HEK293T (cell line): Measurements from ENCODE around the gene PHRF1.

Experiments
- ARNT ChIP-seq: fragments of 450-650 bp; IDR thresholded peaks from 2 replicates; pipeline ENCODE4 v1.6.1; 2017; ENCODE audit warnings: mild to moderate bottlenecking
- BHLHE40 ChIP-seq: fragments of 450-650 bp; IDR thresholded peaks from 2 replicates; pipeline ENCODE4 v1.6.1; 2016; ENCODE audit warnings: mild to moderate bottlenecking, moderate library complexity, borderline replicate concordance
- ELF4 ChIP-seq: fragments of 450-650 bp; IDR thresholded peaks from 2 replicates; pipeline ENCODE4 v1.6.1; 2017; ENCODE audit warnings: antibody characterized with exemption
- FOXA1 ChIP-seq: fragments of 450-650 bp; IDR thresholded peaks from 2 replicates; pipeline ENCODE4 v1.6.1; 2016; ENCODE audit warnings: mild to moderate bottlenecking
- FOXK2 ChIP-seq: fragments of 450-650 bp; IDR thresholded peaks from 2 replicates; pipeline ENCODE4 v1.6.1; 2016; ENCODE audit warnings: mild to moderate bottlenecking
- FOXM1 ChIP-seq: fragments of 450-650 bp; IDR thresholded peaks from 2 replicates; pipeline ENCODE4 v1.6.1; 2017; ENCODE audit warnings: mild to moderate bottlenecking, borderline replicate concordance
- HDGF ChIP-seq: fragments of 450-650 bp; IDR thresholded peaks from 2 replicates; pipeline ENCODE4 v1.6.1; 2017; ENCODE audit warnings: antibody characterized with exemption, borderline replicate concordance
- L3MBTL2 ChIP-seq: fragments of 450-650 bp; conservative IDR thresholded peaks from 2 replicates; pipeline ENCODE4 v1.6.1; 2016; ENCODE audit warnings: mild to moderate bottlenecking
- SP1 ChIP-seq: fragments of 450-650 bp; IDR thresholded peaks from 2 replicates; pipeline ENCODE4 v1.6.1; 2017
- SUZ12 ChIP-seq: fragments of 450-650 bp; IDR thresholded peaks from 2 replicates; pipeline ENCODE4 v1.6.1; 2016; ENCODE audit warnings: mild to moderate bottlenecking
- TARDBP ChIP-seq: fragments of 450-650 bp; IDR thresholded peaks from 2 replicates; pipeline ENCODE4 v1.6.1; 2016
- ZNF384 ChIP-seq: fragments of 450-650 bp; IDR thresholded peaks from 2 replicates; pipeline ENCODE4 v1.6.1; 2016

DNA sequence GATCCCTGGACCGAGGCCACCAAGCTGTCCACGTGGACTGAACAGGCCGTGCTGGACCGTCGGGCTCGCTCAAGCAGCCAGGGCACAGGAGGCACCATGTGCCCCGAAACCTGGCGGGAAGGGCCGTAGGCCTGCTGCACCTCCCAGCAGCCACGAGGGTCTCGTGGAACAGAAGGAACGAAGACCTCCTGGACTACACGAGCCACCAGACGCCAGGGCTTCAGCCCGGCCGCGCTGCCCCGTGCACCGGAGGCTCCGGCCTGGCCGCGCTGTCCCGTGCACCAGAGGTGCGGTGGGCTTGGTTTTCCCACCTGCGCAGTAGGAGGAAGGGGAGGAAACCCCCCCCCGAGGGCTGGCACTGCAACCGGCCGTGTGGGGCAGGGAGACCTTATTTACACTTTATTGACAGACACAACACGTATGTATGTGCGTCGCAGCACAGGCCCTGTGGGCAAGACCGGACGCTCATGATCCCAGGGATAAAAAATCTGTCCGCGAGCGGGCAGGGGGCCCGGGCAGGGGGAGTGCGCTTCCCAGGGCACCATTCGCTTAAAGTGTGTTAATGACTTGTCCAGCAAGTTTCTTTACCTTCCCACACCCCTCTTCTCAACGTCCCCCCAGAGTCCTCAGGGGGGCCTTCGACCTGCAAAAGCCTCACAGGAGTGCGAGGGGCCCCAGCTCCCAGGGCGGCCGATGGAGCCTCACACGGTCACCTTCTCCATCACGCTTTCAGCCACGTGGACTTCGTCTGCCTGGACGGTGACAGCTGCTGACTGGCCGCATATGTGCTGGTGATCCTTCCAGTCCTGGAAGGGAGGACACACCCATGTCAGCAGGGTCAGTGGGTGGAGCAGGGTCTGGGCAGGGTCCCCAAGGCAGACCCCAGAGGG, 67.8 kb downstream of the PHRF1 start:
- TF ChIP-seq BHLHE40 = no peak
- no peak for TF ChIP-seq ARNT
- no peak for TF ChIP-seq L3MBTL2
- no peak for TF ChIP-seq FOXM1
- TF ChIP-seq SUZ12 = no peak
- no peak for TF ChIP-seq TARDBP
- no peak for TF ChIP-seq HDGF
- TF ChIP-seq FOXA1 = no peak
- TF ChIP-seq ELF4 = no peak
- no peak for TF ChIP-seq SP1
- TF ChIP-seq ZNF384 = no peak
- TF ChIP-seq FOXK2 = no peak
